Measurements from ENCODE around the gene TAF8.

The TAF8 gene

DNA sequence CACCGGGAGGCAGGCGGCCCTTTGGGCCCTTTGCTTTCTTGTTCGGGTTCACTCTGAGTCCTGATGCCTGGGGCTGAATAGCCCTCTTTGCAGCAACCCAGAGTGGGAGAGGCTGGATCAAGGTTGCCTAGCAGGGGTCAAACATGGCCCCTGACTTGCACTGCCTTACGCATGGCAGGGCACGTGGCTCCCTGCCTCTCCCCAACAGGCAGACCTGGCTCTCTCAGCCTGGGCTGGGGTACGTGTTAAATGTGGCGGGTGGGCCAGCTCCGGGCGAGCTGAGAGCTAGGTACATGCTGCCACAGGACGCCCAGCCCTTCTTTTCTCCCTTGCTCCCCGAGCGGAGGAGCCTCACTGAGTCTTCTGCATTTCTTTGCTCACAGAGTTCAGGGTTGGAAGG is 84.8 kb downstream of the TAF8 start:
- TF ChIP-seq RAD21 (IDR thresholded peaks at IDR 0.05; ENCODE audit: low read depth), result no peak
- TF ChIP-seq TCF12 (IDR thresholded peaks at IDR 0.05; ENCODE audit: low read depth), result no peak
- TF ChIP-seq TEAD4 (IDR thresholded peaks at IDR 0.05), result no peak
- no peak for TF ChIP-seq EGR1 (IDR thresholded peaks at IDR 0.05)
- no peak for TF ChIP-seq CREB1 (IDR thresholded peaks at IDR 0.05; ENCODE audit: low read depth)
- no peak for TF ChIP-seq TAF1 (IDR thresholded peaks at IDR 0.05; ENCODE audit: low read depth)
- TF ChIP-seq FOXM1 (IDR thresholded peaks at IDR 0.05; ENCODE audit: borderline replicate concordance, low read depth), result no peak
- TF ChIP-seq, protein P1, sequence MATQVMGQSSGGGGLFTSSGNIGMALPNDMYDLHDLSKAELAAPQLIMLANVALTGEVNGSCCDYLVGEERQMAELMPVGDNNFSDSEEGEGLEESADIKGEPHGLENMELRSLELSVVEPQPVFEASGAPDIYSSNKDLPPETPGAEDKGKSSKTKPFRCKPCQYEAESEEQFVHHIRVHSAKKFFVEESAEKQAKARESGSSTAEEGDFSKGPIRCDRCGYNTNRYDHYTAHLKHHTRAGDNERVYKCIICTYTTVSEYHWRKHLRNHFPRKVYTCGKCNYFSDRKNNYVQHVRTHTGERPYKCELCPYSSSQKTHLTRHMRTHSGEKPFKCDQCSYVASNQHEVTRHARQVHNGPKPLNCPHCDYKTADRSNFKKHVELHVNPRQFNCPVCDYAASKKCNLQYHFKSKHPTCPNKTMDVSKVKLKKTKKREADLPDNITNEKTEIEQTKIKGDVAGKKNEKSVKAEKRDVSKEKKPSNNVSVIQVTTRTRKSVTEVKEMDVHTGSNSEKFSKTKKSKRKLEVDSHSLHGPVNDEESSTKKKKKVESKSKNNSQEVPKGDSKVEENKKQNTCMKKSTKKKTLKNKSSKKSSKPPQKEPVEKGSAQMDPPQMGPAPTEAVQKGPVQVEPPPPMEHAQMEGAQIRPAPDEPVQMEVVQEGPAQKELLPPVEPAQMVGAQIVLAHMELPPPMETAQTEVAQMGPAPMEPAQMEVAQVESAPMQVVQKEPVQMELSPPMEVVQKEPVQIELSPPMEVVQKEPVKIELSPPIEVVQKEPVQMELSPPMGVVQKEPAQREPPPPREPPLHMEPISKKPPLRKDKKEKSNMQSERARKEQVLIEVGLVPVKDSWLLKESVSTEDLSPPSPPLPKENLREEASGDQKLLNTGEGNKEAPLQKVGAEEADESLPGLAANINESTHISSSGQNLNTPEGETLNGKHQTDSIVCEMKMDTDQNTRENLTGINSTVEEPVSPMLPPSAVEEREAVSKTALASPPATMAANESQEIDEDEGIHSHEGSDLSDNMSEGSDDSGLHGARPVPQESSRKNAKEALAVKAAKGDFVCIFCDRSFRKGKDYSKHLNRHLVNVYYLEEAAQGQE (IDR thresholded peaks at IDR 0.05; ENCODE audit: low read depth), result no peak
- no peak for TF ChIP-seq NFIC (IDR thresholded peaks at IDR 0.05)
- TF ChIP-seq, protein P2, sequence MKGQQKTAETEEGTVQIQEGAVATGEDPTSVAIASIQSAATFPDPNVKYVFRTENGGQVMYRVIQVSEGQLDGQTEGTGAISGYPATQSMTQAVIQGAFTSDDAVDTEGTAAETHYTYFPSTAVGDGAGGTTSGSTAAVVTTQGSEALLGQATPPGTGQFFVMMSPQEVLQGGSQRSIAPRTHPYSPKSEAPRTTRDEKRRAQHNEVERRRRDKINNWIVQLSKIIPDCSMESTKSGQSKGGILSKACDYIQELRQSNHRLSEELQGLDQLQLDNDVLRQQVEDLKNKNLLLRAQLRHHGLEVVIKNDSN (IDR thresholded peaks at IDR 0.05), result no peak
- no peak for TF ChIP-seq CEBPB (IDR thresholded peaks at IDR 0.05)
- no peak for TF ChIP-seq ZBTB7A (IDR thresholded peaks at IDR 0.05; ENCODE audit: low read depth)
- TF ChIP-seq, protein P3, sequence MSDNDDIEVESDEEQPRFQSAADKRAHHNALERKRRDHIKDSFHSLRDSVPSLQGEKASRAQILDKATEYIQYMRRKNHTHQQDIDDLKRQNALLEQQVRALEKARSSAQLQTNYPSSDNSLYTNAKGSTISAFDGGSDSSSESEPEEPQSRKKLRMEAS (IDR thresholded peaks at IDR 0.05), result no peak
- TF ChIP-seq YY1 (IDR thresholded peaks at IDR 0.05; ENCODE audit: low read depth), result no peak
- TF ChIP-seq EP300 (IDR thresholded peaks at IDR 0.05; ENCODE audit: borderline replicate concordance), result no peak

DNA sequence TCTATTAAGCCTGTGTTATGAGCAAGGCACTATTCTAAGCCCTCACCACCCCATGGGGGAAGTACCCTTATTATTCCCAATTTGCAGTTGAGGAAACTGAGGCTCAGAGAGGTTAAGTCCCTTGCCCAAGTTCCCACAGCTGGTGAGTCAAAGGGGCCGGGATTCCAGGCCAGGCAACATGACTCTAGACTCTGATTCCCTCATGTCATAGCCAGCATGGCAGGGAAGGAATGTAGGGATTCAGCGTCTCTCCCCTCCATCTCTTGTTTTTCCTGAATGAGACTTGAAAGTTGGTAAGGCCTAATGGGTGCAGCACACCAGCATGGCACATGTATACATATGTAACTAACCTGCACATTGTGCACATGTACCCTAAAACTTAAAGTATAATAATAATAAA is 85.4 kb downstream of the TAF8 start:
- TF ChIP-seq EP300 (IDR thresholded peaks at IDR 0.05; ENCODE audit: borderline replicate concordance) (no peak), CREB1 (IDR thresholded peaks at IDR 0.05; ENCODE audit: low read depth) (no peak), CEBPB (IDR thresholded peaks at IDR 0.05) (no peak), ZBTB7A (IDR thresholded peaks at IDR 0.05; ENCODE audit: low read depth) (no peak), FOXM1 (IDR thresholded peaks at IDR 0.05; ENCODE audit: borderline replicate concordance, low read depth) (no peak), TCF12 (IDR thresholded peaks at IDR 0.05; ENCODE audit: low read depth) (no peak), TEAD4 (IDR thresholded peaks at IDR 0.05) (no peak), NFIC (IDR thresholded peaks at IDR 0.05) (no peak), TAF1 (IDR thresholded peaks at IDR 0.05; ENCODE audit: low read depth) (no peak), EGR1 (IDR thresholded peaks at IDR 0.05) (no peak), RAD21 (IDR thresholded peaks at IDR 0.05; ENCODE audit: low read depth) (no peak), YY1 (IDR thresholded peaks at IDR 0.05; ENCODE audit: low read depth) (no peak)
- TF ChIP-seq, protein P3 (IDR thresholded peaks at IDR 0.05), result no peak
- TF ChIP-seq, protein P1 (IDR thresholded peaks at IDR 0.05; ENCODE audit: low read depth), result no peak
- TF ChIP-seq, protein P2 (IDR thresholded peaks at IDR 0.05), result no peak

DNA sequence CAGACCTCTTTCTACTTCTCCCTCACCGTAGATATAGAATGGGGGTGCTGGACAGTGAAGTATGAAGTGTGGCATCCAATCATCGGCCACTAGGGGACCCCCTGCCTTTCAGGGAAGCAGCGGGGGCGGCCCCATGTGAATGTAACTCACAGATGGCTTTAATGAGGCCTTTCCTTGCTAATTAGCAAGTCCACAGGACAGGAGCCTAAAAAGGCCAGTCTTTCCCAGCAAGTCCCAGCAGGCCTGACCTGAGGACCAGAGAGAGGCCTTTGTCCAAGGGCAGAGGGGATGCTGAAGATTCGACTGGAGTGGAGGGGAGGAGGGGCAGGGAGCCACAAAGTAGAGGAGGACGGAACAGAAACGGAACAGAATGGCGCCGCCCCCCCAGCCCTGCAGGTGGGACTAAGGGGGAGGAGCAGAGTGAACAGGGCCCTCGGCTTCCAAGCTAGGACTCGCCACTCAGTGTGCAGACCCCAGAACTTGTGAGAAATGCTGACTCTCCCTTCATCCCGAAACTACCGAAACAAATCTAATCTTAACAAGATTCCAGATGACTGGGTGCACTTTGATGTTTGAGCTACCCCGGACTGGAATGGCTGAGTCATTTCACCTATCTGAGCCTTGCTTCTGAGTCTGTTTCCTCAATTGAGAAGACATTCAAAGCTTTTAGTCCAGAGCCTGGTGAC is 86.3 kb downstream of the TAF8 start:
- TF ChIP-seq NFIC (IDR thresholded peaks at IDR 0.05), result no peak
- TF ChIP-seq, protein P1 (IDR thresholded peaks at IDR 0.05; ENCODE audit: low read depth), result no peak
- no peak for TF ChIP-seq CEBPB (IDR thresholded peaks at IDR 0.05)
- TF ChIP-seq TAF1 (IDR thresholded peaks at IDR 0.05; ENCODE audit: low read depth), result no peak
- TF ChIP-seq TEAD4 (IDR thresholded peaks at IDR 0.05), result no peak
- TF ChIP-seq EGR1 (IDR thresholded peaks at IDR 0.05), result no peak
- no peak for TF ChIP-seq FOXM1 (IDR thresholded peaks at IDR 0.05; ENCODE audit: borderline replicate concordance, low read depth)
- no peak for TF ChIP-seq TCF12 (IDR thresholded peaks at IDR 0.05; ENCODE audit: low read depth)
- no peak for TF ChIP-seq CREB1 (IDR thresholded peaks at IDR 0.05; ENCODE audit: low read depth)
